COLO829 (cell line): Measurements from ENCODE around the gene SLC44A3.
A peak's percentile ranks its signal among the peaks of the same experiment; 100 is the strongest.

Source experiments
- DNase-seq: peaks from one replicate; pipeline ENCODE4 v3.0.0; 2012; ENCODE audit warnings: low spot score

Gene SLC44A3

DNA sequence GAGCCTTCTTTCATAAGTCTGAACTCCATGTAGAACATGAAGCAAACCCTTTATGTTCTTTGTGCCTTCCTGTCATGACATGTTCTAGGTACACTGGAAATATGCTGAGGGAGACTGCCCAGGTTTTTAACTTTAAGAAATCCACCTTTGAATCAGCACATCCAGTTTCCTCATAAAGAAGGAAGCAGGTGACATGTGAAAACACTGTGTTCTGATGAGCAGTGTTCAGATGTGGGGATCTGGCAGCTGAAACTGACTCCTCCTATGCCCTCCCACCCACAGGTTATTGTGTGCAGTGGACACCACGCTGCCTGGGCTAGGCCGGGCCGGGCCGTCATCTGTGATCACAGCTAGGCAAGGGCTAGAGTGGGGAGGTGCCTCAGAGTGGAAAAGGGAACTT is 55.6 kb downstream of the SLC44A3 start:
- DNase-seq: no peak

DNA sequence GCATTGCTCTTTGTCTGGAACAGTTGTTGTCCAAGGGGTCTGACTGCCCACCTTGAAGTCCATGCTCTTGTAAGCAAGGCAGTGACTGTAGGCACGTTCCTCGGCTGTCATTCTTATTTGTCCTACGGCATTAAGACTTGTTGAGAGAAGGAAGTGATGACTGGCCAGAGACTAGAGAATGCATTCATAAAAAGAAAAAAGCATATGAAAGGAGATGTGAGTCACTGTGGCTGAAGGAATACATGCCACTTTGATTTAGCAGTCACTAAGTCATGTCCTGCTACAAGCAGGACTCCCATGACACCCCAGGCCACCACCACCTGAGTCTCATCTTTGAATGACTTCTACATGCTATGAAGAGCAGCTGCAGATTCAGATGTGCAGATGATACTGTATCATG is 56.2 kb downstream of the SLC44A3 start:
- DNase-seq: peak; percentile 69

DNA sequence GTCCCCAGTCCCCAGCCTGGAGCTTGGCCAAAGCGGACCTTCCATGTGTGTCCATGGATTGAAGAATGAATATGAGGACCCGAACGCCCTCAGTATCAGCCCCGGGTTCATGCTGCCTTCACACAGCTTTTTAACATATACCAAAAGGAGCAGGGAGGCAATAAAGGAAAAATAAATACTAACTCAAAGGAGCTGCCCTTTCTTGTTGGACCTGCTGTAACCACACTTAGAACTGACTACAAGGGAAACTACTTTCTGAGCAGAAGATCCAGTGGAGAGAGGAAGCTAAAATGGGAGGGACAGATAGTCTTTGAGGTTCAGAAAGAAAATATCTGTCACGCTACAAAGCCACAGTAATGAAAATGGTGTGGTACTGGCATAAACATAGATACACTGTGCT is 58.2 kb downstream of the SLC44A3 start:
- DNase-seq: no peak

DNA sequence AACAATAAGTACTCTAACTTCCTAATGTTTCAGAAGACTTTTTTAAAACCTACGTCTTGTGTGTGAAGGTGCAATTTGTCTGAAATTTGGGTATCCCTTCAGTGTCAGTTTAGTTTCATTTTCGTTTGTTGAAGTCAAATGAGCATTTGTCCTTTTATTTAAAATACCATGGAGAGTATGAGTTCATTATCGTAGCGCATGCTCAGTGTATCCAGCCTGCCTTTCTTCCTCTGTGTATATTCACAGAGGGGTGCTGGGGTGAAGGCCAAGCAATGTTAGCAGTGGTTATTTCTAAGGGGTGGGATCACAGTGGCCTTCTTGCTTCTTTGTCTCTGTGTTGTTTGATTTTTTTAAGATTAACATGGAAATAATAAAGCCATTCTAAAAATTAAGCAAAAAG is 63.5 kb downstream of the SLC44A3 start:
- no peak for DNase-seq

DNA sequence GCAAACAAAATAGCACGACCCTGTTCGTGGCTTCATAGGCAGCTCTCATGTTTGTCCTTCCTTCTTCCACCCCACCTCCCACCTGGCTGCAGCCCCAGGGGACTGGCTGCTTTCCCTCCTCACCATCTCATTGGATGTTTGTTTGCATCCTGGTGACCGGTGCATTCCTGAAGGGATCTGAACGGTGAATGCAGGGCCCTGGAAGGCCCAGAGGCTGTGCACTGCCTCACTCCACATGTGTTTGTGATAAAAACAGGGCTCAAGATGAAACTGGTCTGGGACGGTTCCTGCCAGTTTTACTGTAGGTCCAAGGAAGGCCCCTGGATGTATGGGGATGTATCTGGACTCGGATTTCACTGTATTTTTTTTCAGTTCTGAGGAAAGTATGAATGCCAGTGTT is 63.9 kb downstream of the SLC44A3 start:
- DNase-seq: no peak

DNA sequence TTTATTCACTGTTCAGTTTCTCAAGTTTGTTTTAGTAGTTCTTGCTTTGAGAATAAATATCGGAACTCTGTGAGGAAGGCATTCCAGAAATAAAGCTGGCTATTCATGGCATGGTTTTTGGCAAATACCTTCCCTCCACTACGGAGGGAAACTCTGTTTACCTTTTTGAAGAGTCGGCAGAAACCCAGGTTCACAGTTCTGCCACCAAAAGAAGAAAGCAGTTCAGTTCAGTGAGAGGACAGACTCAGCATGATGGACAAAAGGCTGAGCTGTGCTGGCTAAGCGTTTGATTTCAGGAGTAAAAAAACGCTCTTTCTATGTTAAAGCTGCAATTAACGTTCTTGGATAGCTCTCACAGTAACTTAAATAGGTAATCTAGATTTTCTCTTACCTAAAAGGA is 64.3 kb downstream of the SLC44A3 start:
- DNase-seq: no peak

DNA sequence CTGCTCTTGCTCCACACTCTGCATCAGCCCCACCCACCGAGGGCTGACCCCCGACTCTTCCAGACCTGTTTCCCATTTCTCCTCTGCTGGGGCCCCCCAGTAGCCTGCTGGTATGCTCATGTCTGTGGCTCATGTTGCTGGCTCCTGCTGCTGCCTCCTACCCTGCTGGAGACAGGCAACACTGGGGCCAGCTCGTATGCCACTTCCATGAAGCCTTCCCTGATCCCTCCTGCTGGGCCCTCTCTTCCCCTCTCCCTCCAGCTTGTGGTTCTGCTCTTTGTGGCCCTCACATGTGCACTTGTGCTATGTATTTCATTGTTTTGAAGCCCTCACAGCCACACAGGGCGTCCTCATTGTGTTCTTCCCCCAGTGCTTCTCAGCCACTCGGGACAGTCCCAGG is 66.2 kb downstream of the SLC44A3 start:
- no peak for DNase-seq

DNA sequence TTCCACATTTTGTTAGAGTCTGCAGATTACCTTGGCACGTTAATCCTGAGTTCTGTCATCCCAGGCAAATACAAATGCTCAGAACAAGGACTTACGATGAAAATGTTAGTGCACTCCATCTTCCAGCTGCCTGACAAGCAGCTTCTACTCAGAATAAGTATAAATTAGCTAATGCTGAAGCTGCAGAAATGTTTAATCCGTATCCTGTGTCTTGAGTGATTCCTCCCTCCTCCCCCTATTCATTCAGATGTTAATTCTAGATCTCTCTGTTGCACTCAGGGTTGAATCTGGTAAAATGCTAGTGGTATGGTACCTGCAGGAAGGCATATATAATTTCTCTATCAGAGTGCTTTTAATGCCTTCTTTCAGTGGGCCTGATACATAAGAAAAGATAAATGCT is 66.9 kb downstream of the SLC44A3 start:
- no peak for DNase-seq

DNA sequence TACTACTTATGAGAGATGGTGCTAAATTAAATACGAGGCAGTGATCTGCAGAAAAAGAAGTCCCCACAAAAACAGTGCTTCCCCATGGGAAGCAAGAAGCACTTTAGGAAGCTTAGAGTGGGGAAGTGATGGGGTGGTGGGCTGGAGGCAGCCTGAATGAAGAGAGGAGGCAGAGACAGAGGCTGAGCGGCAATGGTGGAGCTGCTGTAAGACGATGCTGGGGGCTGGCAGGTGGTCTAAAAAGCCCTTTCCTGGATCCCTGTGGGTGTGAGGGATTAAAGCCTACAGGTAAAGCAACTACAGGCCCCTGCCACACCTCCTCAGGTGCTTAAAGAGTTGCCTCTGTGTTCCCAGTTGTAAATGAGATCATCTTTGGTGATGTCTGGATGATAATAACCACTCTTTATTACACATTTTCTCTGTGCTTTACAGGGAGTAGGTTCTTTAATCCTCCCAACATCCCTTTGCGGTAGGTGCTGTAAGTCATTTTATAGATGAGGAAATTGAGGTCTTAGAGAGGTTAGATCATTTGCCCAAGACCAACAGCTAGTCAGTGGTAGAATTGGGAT is 67.5 kb downstream of the SLC44A3 start:
- no peak for DNase-seq

DNA sequence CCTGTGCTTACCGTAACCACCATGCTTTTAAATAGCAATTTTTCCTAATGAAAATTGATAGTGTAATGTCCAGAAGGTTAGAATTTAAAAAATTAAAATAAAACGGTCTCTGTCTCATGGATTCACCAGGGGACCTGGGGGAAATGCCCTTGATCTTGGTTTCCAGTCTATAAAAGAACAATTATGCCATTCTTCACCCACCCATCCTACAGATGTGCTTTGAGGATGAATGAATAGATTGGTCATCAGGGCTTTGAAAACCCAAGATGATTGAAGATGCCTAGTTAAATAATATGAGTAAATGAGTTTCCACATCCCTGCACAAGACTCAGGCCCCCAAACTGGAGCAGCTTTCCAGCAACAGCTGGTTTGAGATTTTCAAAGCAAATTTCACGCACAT is 68.0 kb downstream of the SLC44A3 start:
- DNase-seq: peak; percentile 72

DNA sequence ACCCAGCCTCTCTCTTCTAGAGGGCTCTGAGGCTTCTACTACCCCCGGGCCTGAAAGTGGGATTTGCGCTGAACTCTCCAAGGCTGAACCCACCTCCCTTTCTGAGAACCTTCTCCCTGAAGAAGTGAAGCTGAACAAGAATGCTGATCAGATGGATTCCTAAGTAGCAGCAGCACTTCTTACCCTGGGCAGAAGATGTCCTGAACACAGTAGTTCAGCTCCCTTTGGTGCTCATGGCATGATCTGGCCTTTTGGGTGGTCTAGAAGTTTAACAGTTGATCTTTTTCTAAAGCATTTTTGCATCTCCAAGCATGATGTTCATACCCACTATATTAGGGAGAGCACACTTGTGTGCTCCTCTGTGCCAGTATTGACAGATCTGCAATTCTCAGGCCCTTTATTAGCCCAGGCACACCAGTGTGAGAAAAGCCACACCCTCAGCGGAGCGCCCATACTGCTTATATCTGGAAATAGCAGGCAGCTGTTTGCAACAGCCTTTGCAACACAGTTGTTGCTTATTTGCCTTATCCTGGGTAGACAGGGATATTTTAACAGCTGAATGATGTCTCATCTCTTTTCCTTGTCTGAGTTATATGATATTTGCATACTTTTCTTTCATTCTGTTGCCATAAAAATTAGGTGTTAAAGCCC is 72.6 kb downstream of the SLC44A3 start:
- no peak for DNase-seq

DNA sequence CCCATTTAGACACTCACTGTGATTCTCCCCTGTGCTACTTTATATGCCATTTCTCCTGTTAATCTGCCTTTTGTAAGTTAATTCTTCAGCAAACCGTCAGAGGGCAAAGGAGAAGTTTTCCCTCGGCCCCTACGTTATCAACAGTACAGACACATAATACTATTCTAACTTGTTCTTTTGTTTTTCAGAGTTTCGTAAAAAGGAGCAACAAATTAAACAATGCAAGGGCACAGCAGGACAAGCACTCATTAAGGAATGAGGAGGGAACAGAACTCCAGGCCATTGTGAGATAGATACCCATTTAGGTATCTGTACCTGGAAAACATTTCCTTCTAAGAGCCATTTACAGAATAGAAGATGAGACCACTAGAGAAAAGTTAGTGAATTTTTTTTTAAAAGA is 74.5 kb downstream of the SLC44A3 start:
- no peak for DNase-seq

DNA sequence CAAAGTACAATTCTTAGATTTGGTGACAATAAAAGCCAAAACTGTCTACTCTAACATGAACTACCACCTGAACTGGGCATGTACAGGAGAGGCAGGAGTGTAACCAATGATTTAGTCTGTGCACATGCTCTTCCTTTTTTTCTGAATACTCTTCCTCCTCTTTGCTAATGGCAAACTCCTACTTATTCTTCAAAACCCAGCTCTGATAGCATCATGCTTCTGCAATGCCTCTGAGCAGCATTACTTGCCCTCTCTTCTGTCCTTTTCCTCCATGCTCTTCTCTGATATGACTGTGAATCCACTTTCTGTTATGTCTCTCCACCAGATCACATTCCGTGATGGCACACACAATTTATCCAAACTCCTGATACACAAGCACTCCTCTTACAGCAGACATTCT is 75.4 kb downstream of the SLC44A3 start:
- DNase-seq: no peak

DNA sequence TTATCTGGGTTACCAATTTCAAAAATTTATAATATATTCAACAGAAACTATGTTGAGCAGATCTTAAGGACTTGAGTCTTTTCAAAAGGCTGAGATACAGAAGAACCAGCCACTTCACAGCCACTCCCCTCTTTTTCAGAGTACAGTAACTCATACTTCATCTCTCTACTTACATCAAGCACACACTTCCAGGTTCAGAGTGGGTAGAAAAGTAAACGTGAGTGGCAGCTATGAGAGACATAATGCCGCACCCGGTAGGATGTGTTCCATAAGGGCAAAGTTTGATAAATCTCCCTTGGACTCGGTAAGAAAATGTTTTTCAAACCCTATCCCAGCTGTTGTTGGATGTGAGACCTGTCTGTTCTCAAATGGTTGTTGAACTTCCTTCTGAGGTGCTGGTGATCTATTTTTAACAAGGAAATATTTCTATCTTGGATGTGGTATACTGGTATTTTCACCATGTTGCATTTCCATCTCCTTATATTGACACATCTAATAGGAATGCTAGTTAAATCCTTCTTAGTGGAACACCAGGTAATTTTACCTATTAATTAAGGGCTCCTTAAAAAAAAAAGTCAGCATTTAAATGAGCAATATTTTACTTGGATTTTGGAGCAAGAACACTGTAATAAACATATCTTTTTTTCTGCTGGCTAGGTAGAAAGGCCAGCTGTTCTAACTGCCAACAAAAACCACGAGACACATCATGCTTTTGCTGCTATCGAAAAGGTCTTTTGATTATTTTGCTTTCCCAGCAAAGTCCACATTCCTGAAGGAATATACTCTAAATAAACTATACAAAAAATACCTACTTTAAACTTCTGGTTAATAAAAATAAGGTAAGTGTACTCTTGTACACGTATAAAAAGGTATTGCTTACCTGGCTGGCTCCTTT is 78.6 kb downstream of the SLC44A3 start:
- no peak for DNase-seq

DNA sequence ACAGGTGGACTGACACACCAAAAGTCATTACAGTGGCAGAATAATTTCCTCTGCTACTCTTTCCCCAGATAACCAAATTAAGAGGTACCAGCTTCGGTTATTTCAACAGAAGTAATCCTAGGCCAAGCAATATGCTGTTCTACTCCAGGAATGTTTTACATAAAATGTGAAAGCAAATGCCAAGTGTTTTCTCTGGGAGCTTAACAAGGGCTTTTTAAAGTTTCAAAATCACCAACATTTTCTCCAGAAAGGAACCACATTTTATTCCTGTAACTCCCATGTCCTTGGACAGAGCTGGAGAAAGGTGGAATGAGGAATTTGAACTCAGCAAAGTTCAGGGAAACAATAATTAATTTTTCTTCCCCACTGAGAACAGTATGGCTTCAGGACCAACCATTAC is 79.6 kb downstream of the SLC44A3 start:
- DNase-seq: no peak

DNA sequence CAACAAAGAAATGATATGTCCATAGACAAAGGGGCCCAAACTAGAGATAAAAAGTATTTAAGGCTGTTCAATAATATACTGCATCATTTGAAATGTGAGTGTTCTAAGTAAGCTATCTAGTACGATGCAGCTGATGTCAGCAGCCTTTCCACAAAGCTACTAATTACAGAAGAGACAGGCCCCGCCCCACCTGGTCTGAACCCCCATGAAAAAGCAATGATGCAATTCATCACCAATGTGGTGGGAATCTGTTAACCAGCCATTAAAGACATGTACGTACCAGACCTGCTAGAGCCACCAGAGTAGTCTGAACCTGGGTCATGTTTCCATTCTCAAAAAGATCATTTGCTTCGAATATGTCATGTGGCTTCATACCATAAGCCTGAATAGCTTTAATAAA is 81.7 kb downstream of the SLC44A3 start:
- DNase-seq: no peak

DNA sequence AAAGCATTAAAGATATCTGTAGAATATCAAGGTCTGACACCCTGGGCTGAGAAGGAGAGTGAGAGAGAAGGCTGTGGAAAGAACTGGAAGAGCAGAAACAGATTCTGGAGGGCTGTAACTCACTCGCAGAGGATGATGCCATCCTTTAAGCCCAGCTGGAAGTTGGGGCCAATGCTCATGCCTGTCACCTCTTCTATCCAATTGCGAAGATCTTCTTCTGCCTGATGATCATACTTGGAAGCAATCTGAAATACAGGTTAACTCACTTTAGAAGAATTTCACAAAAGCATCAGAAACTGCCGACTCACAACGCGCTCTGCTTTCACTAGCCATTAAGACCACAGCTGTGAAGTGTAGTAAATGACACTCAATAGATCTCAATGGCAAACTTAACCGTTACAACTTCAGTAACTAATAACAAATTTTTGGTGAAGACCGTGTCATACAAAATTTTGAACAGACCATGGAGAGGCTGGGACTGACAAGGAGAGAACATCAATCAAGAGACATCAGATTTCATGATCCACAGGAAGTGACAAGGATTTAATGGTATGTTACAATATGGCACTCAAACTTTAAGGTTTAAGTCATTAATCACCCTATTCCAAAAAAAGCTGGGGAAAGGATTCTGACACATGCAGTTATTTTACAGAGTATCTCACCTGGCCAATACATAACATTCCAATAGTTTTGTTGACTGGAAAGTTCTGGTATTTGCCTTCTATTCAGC is 83.3 kb downstream of the SLC44A3 start:
- no peak for DNase-seq

DNA sequence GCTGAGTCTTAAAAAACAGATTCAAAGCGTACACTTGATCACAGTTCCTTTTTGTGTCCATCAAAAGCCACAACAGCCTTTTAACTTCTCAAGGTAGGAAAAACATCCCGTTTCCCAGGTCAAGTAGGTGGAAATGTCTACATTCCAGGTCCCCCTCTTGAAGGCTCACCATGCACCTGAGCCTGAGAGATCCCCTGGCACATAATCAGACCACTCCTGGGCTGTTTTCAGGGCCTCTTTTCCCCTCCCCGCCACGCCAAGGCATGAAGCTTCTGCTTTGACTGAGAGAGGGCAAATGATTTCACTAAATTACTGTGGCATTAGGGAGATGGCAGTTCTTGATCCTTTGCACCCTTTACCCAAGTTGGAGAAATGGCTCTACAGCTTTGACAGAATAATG is 85.0 kb downstream of the SLC44A3 start:
- no peak for DNase-seq

DNA sequence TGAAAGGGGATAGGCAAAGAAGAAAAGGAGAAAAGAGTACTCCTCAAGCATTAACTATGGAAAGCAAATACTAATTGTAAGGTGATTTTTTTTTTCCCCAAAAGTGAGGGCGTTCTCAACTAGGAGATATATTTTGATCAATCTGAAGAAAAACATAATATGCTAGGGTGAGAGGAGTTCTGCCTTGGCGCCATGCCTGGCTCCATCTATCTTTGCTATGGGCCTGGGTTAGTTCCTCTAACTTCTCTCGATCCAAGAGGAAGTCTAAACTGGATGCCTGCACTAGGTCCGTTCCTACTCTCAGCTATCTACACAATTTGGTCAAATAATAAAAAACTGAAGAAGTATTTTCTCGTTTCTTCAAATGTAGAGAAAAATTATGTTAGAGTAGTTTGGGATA is 86.2 kb downstream of the SLC44A3 start:
- no peak for DNase-seq

DNA sequence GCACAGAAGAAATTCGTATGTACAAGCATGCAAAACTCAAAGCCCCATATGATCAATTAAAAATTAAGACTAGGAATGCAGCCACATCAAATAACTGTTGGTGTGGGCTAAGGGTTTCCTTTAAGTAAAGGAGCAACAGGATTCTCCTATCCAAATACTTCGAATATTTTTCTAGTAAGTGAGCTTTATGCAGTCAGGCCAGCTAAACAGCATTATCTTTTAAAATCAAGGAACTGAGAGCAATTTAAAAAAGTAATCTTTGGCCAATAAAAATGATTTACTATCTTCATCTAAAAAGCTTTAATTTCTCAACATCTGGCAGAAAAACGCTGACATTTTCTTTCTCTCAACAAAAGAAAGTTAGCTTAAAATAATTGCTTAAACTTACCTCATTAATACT is 87.0 kb downstream of the SLC44A3 start:
- no peak for DNase-seq

DNA sequence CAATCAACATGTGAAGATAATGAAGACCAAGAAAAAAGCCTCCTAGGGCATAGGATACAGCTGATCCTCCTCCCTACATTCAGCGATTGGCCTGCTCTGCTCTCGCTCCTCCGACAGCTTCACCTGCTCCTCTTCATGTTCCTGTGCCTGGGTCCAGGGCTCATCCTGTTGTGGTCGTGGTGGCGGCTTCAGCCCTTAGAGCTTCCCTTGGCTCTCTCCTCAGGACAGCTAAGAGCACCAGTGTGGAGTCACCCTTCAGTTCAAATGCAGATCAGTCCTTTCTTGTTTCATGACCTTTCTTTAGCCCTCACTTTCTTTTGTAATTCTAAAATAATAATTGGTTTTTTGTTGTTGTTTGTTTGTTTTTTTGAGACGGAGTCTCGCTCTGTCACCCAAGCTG is 88.0 kb downstream of the SLC44A3 start:
- no peak for DNase-seq

DNA sequence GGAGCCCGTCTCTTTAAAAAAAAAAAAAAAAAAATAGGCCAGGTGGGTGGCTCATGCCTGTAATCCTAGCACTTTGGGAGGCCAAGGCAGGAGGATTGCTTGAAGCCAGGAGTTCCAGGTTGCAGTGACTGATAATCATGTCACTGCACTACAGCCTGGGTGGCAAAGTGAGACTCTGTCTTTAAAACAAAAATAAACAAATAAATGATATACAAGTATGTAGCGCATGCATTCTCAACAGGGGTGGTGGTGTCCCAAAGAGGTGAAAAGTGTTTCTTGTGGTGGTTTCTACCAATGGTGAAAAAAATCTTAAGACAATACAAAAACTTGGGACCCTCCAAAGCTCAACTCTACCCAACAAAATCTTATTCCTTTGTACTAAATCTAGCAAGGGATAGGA is 88.8 kb downstream of the SLC44A3 start:
- no peak for DNase-seq

DNA sequence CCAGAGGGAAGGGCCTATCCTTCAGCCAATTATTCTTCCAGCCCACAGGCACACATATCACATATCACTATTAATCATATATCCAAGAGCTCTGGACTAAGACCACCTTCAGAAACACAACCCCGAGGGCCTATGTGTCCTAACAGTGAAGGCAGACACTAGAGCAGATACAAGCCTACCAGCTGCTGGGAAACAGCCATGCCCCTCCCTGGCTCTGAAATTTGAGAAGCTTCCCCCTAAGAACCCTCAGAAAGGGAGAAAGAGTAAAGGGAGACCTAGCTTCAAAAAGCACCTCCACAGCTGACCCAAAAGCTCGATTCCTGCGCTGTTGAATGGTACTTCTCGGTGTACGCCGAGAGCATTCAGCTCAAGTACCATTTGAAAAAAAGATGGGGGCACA is 89.3 kb downstream of the SLC44A3 start:
- no peak for DNase-seq
